Sigmoid colon (tissue), 7 donors: ENCODE measurements around the gene PTCH1. TPM values are rescaled to one million over a fixed set of nuclear protein-coding genes. Genes with fewer than 3 reads are reported as not detected.

ENCODE experiments used
- DNase-seq: peaks from one replicate; pipeline ENCODE4 v3.0.0-alpha.2; 2019
- H3K27ac ChIP-seq, 4 donors: fragments of 200-600 bp; sonication (generic); one replicate each; pipeline ENCODE4 v1.5.1; 2016 to 2019; ENCODE audit warnings: mild to moderate bottlenecking in 1 of 4
- H3K27me3 ChIP-seq, 3 donors: fragments of 200-600 bp; sonication (generic); one replicate each; pipeline ENCODE4 v1.5.1; 2019; ENCODE audit warnings: mild to moderate bottlenecking in 1 of 3
- H3K36me3 ChIP-seq, 4 donors: fragments of 200-600 bp; sonication (generic); one replicate each; pipeline ENCODE4 v1.5.1; 2016 to 2019
- H3K4me1 ChIP-seq, 4 donors: fragments of 200-600 bp; sonication (generic); one replicate each; pipeline ENCODE4 v1.5.1; 2017 to 2019
- H3K4me3 ChIP-seq, 4 donors: fragments of 200-600 bp; sonication (generic); one replicate each; pipeline ENCODE4 v1.5.1; 2017 to 2019; ENCODE audit warnings: mild to moderate bottlenecking in 2 of 4, moderate library complexity in 1 of 4
- H3K9me3 ChIP-seq, 4 donors: fragments of 200-600 bp in 3 of 4; sonication (generic) in 3 of 4; one replicate each; pipeline versions ENCODE4 v1.5.1 to v1.6.1; 2013 to 2019
- EP300 ChIP-seq, 4 donors: sonication (generic); formaldehyde crosslinking; IDR thresholded peaks; one replicate each; pipeline ENCODE4 v1.6.1; 2017; ENCODE audit warnings: antibody characterized with exemption in 4 of 4
- POLR2A ChIP-seq, 2 donors: fragments of 450-650 bp; IDR thresholded peaks; one replicate each; pipeline ENCODE4 v1.6.1; 2016; ENCODE audit warnings: antibody characterized with exemption in 2 of 2, mild to moderate bottlenecking in 2 of 2, moderate library complexity in 2 of 2
- POLR2AphosphoS5 ChIP-seq, 4 donors: sonication (generic); formaldehyde crosslinking; IDR thresholded peaks; one replicate each; pipeline ENCODE4 v1.6.1; 2017; ENCODE audit warnings: antibody characterized with exemption in 4 of 4
- WGBS, 2 donors: extraction: QIAGEN DNeasy Blood & Tissue Kit; methylation state at CpG; one replicate each; pipeline ENCODE4 v1.1.7; 2013; 5-methylcytosine and 5-hydroxymethylcytosine counted together
- intact Hi-C: fragments of 100-400 bp; cut with DNase I; formaldehyde crosslinking; loops from one replicate; pipeline ENCODE4 v1.15.1; 2023
- polyA plus RNA-seq, 3 donors: library from polyadenylated mRNA; stranded (reverse); fragments of 200-250 nt; gene quantifications; one replicate each; pipeline ENCODE4 v1.2.3, GENCODE V29; 2013
- total RNA-seq, 4 donors: library from RNA; depleted of rRNA; stranded (reverse); fragments of >200 nt; gene quantifications; one replicate each; pipeline ENCODE4 v1.1.0, GENCODE V29; 2016
- TF ChIP-seq, protein P1 (sequence below), 4 experiments: fragments of 450-650 bp in 3 of 4; fragments of 200-600 bp in 1 of 4; IDR thresholded peaks; one replicate each; pipeline ENCODE4 v1.5.1; 2016 to 2019; ENCODE audit warnings: antibody characterized with exemption in 4 of 4, mild to moderate bottlenecking in 3 of 4, moderate library complexity in 2 of 4
- donor health status: healthy with polysubstance abuse.
- donor health status: Bipolar disorder and iron deficiency.
- donor health status: healthy.

PTCH1 gene
- total and polyA plus RNA-seq, 7 donors: 2.3 to 10.7 (median 7.2) TPM

DNA sequence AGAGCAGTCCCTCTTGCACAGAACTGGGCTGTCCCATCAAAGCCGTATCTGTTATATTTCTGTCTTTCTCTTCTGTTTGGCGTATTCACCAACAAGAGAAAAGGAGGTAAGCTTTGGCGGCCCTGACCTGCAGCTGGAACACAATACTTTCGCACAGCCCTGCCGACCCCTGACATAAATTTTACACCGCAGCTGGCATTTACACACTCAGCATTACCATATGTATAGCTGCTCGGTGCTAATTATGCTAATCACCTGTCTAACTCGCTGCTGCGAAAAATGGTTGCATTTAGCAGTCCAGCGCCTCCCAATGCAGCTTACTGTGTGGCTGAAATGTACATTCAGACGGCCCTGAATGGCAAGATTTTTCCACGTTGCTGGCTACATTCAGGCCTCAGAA, 20.8 kb downstream of the PTCH1 start:
- intact Hi-C loops: no loop called here
- Histone ChIP-seq H3K27me3 (no peaks in the 10 kb centered on the region), H3K27ac (no peak overlapping the region), H3K4me3 (no peak overlapping the region), H3K36me3 (no peaks in the 10 kb centered on the region), H3K9me3 (no peaks in the 10 kb centered on the region), H3K4me1 (peaks cover 0 to 41% (median 38%) of the 10 kb centered on the region in 4 donors)
- TF ChIP-seq, protein P1, sequence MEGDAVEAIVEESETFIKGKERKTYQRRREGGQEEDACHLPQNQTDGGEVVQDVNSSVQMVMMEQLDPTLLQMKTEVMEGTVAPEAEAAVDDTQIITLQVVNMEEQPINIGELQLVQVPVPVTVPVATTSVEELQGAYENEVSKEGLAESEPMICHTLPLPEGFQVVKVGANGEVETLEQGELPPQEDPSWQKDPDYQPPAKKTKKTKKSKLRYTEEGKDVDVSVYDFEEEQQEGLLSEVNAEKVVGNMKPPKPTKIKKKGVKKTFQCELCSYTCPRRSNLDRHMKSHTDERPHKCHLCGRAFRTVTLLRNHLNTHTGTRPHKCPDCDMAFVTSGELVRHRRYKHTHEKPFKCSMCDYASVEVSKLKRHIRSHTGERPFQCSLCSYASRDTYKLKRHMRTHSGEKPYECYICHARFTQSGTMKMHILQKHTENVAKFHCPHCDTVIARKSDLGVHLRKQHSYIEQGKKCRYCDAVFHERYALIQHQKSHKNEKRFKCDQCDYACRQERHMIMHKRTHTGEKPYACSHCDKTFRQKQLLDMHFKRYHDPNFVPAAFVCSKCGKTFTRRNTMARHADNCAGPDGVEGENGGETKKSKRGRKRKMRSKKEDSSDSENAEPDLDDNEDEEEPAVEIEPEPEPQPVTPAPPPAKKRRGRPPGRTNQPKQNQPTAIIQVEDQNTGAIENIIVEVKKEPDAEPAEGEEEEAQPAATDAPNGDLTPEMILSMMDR (IDR thresholded peaks at IDR 0.05): no peak
- TF ChIP-seq POLR2A (IDR thresholded peaks at IDR 0.05) (no peak), POLR2AphosphoS5 (IDR thresholded peaks at IDR 0.05) (no peak), EP300 (IDR thresholded peaks at IDR 0.05) (no peak)
- WGBS, 2 donors: 78 to 83% methylated on average over 12 of the region's 12 CpGs
- no peak for DNase-seq

DNA sequence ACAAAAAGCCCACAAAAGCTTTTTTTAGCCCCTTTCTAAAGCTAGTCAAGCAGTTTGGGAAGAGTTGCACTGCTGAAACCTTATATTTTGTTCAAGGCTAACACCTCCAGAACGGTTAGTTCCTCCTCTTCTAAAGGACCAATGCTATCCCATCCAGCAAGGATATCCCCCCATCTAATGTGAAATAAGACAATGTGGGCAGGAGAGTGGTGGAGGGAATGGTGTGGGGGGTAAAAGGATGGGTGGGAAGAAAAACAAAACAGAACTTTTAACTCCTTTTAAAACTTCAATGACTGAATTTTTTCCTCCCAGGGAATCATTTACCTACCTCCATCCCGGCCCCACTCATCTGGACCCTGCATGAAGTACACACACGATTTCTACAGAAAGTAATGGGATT, 21.2 kb downstream of the PTCH1 start:
- Histone ChIP-seq H3K27ac (no peak overlapping the region), H3K27me3 (no peaks in the 10 kb centered on the region), H3K4me1 (peaks cover 0 to 41% (median 36%) of the 10 kb centered on the region in 4 donors), H3K9me3 (no peaks in the 10 kb centered on the region), H3K36me3 (no peaks in the 10 kb centered on the region), H3K4me3 (no peak overlapping the region)
- WGBS, 2 donors: 69 to 77% methylated on average over 3 of the region's 3 CpGs
- TF ChIP-seq EP300 (IDR thresholded peaks at IDR 0.05) (no peak), POLR2AphosphoS5 (IDR thresholded peaks at IDR 0.05) (no peak), POLR2A (IDR thresholded peaks at IDR 0.05) (no peak)
- TF ChIP-seq, protein P1 (IDR thresholded peaks at IDR 0.05): no peak
- intact Hi-C loops: no loop called here
- DNase-seq: no peak

DNA sequence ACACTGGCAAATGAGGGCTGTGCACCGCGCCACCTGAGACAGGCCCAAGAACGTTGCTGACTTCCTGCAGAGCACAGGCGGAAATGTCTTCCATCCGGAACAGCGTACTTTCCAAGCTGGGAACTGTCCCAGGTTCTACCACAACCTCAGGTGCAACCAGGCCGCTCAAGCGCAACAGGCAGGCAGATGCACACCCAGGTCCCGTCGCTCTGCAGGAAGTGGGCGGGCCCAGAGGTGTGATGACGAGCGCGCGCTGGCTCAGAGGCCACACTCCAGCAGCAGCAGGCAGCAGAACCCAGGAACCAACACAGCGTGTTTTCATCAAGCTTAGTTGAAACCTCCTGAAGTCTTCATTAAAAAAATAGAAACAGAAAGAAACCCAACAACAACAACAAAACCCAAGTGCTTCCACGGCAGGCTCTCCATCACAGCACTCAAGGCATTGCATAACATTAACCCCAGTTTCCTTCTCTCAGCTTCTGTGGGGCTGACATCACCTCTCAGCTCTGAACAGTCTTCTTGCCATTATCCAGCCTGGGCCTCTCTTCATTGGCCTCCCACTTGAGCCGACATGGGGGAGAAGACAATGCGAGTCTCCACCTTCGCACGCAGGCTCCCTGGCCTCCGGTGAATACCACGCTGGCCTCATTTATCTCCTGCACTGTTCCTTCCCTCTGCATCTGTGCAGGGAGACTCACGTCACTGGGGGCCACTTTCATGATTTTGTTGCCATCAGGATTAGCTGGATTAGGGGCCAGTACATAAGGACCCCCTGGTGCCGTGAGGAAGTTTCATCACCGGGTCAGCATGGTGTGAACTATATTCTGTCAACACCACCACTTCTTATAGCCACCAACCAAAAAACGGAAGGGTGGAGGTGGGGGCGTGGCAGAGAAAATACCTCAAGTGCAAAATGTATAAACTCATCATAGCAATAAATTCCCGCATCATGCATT, 22.1 kb downstream of the PTCH1 start:
- 52 to 66% methylated on average over 29 of the region's 29 CpGs for WGBS, 2 donors
- intact Hi-C loops: no loop called here
- no peaks in the 10 kb centered on the region for H3K27me3 ChIP-seq
- TF ChIP-seq POLR2AphosphoS5 (IDR thresholded peaks at IDR 0.05): no peak
- TF ChIP-seq POLR2A (IDR thresholded peaks at IDR 0.05): no peak
- TF ChIP-seq EP300 (IDR thresholded peaks at IDR 0.05): no peak
- TF ChIP-seq, protein P1 (IDR thresholded peaks at IDR 0.05): no peak
- peaks cover 0 to 35% (median 29%) of the 10 kb centered on the region in 4 donors for H3K4me1 ChIP-seq
- no peaks in the 10 kb centered on the region for H3K36me3 ChIP-seq
- peak; percentile 81 for DNase-seq
- peak overlapping the region in 3 of 4 donors; percentile 1 to 8 (median 1) for H3K4me3 ChIP-seq
- no peaks in the 10 kb centered on the region for H3K9me3 ChIP-seq
- H3K27ac ChIP-seq: peak overlapping the region in 2 of 4 donors; percentile 17 to 23

DNA sequence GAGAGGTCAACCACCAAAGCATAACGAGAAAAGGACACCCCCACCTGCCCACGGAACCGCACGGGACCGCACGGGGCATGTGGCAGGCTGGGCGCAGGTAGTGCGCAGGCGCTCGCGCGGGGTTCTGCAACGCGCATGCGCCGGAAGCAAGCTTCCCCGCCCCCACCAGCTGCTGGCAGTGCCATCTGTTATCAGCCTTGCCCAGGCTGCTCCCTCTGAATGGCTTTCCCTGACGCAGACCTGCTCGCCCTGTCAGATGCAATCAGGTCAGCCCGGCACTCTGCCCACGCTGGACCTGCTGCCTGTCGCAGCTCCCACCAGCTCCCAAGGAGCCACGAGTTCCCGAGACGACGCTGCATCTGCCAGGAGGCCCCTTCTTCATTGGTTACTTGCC, 22.8 kb downstream of the PTCH1 start:
- Histone ChIP-seq H3K4me3 (peak overlapping the region in 3 of 4 donors; percentile 1 to 8 (median 1)), H3K4me1 (peaks cover 0 to 32% (median 24%) of the 10 kb centered on the region in 4 donors), H3K27me3 (no peaks in the 10 kb centered on the region), H3K27ac (peak overlapping the region in 1 of 4 donors; percentile 17), H3K9me3 (no peaks in the 10 kb centered on the region), H3K36me3 (no peaks in the 10 kb centered on the region)
- no peak for DNase-seq
- 80 to 86% methylated on average over 26 of the region's 26 CpGs for WGBS, 2 donors
- TF ChIP-seq POLR2A (IDR thresholded peaks at IDR 0.05) (no peak), EP300 (IDR thresholded peaks at IDR 0.05) (no peak), POLR2AphosphoS5 (IDR thresholded peaks at IDR 0.05) (no peak)
- TF ChIP-seq, protein P1 (IDR thresholded peaks at IDR 0.05): no peak
- intact Hi-C loops: no loop called here
